ENCODE results near the gene RGS5. TPM values are rescaled to one million over a fixed set of nuclear protein-coding genes. Genes with fewer than 3 reads are reported as not detected.
"Not testable (repeated sequence)": the region's sequence is repeated elsewhere in the genome, so short reads cannot be mapped to it uniquely, and the experiment has no call there.

Gene RGS5
- total RNA-seq (2014; rRNA removed) = 4.0 and 6.4 TPM in 2 replicates
- polyA plus RNA-seq (2012) = 2.8 TPM

- no peak for DNase-seq (ENCODE audit: low read depth)
These were observed at the start of gene RGS5 for GRCh38 chr1:163202833-163203451. Gene RGS5 (minus strand): TSS chr1:163202916. CDS start chr1:163202835, 81 bp downstream.

GRCh38 chr1:163250382-163250974, 47.8 kb upstream of the RGS5 start:
- DNase-seq (ENCODE audit: low read depth) = no peak

DNA sequence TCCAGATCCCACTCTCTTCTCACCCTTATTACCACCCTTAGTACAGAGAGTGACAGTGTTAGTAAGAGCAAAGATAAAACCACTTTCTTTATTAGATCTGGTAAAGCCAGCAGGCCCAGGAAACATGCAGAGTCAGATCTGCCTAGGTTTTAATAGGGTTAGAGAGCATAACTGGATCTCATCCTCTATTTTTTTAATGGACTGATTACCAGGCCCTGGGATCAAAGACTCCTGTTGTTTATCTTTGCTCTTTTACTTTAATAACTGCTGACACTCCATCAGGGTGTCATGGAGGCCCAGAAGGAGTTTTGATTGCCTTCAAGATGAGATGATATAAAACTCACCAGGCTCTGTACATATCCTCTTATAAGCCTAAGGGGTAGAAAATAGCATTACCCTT, 45.3 kb upstream of the RGS5 start:
- no peak for DNase-seq (ENCODE audit: low read depth)

DNA sequence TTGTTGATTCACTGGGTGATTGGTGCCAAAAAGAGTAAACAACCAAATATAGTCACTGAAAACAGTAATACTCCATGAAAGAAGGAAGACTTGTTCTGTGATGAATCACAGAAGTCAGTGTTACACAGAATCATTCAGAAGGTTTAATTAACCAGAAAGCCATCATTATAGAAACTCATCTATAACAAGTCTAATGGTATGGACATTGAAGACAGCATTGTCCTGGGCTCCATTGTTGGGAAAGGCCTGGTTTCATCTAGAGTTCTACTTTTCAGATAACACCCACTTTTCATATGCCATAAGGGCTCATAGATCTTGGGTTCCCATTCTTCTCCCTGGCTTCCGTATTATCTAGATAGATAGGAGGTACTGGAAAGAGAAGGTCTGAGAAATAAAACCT, 41.9 kb upstream of the RGS5 start:
- DNase-seq (ENCODE audit: low read depth) = not testable (repeated sequence)

DNA sequence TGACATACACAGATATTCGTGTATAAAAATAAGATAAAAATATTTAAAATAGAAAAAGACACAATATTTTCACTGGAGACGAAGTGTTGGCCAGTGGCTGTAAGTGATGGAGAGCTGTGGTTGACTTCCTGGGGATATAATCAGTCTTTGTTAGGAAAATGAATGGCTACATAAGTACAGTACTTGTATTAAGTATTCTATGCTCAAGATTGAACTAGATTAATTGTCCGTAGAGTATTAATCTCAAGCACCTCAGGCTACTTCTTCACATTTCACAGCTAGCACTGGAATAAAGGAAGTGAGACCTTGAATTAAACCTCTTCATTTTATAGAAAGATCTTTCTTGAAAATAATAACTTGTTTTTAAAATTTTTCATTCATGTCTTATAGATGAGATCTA, 39.0 kb upstream of the RGS5 start:
- DNase-seq (ENCODE audit: low read depth) = no peak

- DNase-seq (ENCODE audit: low read depth) = no peak
These were observed 38.0 kb upstream of the RGS5 start for GRCh38 chr1:163240705-163241104.

GRCh38 chr1:163233643-163234042, 30.9 kb upstream of the RGS5 start:
- not testable (repeated sequence) for DNase-seq (ENCODE audit: low read depth)

- DNase-seq (ENCODE audit: low read depth) = peak; percentile 66
These were observed 28.7 kb upstream of the RGS5 start for GRCh38 chr1:163231385-163231784.

- DNase-seq (ENCODE audit: low read depth) = no peak
These were observed 28.1 kb upstream of the RGS5 start for GRCh38 chr1:163230827-163231226.

- not testable (repeated sequence) for DNase-seq (ENCODE audit: low read depth)
These were observed 25.6 kb upstream of the RGS5 start for GRCh38 chr1:163228271-163228670.

GRCh38 chr1:163227126-163227525, 24.4 kb upstream of the RGS5 start:
- no peak for DNase-seq (ENCODE audit: low read depth)

- DNase-seq (ENCODE audit: low read depth) = no peak
These were observed 10.9 kb upstream of the RGS5 start for GRCh38 chr1:163213626-163214025.

DNA sequence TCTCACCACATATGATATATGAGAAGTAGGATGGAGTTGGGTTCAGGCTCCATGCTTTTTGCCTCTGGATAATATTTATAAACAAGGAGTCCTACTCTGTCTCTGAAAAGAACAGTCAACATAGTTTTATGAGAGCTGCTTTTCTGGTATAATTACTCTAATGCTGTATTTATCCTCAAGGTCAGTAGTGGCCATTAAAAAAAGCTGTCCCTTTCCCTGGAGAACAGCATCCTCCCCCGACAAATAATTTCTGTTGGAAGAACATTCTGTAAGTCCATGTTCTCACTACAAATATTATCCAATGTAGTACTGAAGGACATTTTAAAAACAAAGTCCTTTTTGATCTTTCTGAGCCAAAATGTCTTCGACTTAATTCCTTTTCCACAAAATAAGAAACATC, 9.0 kb upstream of the RGS5 start:
- no peak for DNase-seq (ENCODE audit: low read depth)

GRCh38 chr1:163205513-163205912, 2.8 kb upstream of the RGS5 start:
- DNase-seq (ENCODE audit: low read depth) = no peak

DNA sequence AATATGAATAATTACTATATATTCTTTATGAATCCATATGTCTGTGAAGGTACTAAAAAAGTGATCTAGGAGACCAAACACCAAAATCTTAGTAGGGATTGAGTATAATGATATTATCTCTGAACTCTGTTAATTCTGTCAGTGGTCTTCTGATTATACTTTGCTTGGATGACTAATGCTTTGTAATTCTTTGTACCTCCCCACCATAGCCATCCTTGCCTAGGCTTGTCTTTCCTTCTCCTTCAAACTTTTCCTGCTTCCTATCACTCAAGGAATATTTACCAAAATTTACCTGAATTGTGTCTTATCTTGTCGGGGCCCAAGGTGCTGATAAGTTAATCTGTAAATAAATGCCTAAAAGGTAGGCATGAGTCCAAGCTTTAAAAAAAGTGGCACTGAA, 845 bp upstream of the RGS5 start:
- DNase-seq (ENCODE audit: low read depth) = no peak

GRCh38 chr1:163201906-163202305, 810 bp downstream of the RGS5 start:
- no peak for DNase-seq (ENCODE audit: low read depth)

DNA sequence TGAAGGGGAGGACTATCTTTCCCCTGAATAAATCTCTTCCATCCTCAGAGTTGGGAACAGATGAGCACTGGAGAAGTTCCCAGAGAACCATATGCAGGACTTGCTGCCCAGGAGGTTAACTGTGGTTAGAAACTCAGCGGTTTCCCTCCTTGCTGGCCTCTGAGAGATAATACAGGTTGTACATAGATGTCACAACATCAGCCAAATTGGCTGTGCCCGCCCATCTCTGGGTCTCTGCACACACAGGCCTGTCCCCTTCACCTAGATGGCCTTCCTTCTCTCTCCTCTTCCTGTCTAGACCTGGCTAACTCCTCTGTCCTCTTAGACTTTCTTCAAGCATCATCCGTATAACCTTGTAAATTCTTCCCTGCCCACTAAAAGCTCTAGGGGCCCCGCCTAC, 5.7 kb downstream of the RGS5 start:
- no peak for DNase-seq (ENCODE audit: low read depth)

DNA sequence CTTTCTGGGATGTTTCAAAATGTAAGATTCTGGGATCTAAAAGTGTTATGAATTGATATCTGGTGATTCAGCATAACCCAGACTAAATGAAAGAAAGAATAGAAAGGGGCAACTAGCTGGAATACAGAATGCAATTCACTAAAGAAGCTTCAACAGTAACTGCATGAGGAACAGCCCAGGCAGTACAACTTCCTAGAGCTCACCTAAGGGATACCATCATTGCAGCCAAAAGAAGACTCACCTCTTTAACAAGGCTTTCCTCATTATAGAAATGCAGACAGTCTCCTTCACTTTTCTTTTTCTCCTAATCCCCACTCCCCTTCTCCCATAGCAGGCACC, 6.3 kb downstream of the RGS5 start:
- no peak for DNase-seq (ENCODE audit: low read depth)

DNA sequence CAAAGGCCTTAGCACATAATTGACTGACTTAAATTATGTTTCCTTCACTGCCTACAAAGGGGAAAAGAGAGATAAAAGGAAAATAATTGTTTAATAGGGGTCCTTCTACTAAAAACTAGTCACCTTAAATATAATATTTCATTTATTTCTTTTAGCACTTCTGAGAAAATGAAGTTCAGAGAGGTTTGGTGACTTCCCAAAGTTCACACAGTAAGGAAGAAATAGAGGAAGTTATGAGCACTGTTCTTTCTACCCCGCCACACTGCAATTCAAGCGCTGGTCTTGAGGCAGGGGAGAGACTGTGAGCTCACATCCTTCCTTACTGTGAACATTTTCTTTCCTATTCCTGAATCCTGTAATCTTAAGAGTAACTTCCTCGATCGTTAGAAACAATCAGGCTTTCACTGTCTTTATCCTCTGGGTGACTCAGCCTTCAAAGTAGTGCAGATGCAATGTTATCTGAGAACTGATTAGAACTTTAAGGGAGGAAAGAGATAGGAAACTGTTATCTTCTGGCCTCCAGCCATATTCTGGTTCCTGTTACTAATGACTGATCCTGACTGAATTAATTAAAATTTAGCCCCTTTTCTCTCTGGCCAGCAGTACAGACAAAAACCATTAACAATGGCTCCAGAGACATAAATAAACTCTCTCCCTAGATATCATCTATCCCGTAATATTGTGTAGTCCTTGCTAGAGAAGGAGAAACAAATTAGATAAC, 6.8 kb downstream of the RGS5 start:
- no peak for DNase-seq (ENCODE audit: low read depth)

DNA sequence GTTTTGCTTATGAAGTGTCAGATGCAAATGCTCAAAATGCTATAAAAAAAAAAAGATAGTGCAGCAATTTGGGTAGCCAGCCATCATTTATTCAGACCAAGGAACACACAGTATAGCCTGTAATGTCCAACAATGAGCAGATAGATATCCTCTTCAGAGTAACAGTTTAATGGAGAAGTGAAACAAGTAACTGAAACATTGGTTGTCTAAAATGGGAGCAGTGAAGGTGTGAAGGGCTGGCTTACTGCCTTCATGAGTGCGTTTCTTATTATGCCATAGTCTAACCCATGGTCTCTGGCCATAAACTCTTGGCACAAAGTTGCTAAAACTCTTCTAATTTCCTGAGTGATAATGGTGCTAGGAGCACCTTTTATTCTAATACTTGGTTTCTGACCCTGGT, 11.4 kb downstream of the RGS5 start:
- no peak for DNase-seq (ENCODE audit: low read depth)

GRCh38 chr1:163188947-163189346, 13.8 kb downstream of the RGS5 start:
- no peak for DNase-seq (ENCODE audit: low read depth)

DNA sequence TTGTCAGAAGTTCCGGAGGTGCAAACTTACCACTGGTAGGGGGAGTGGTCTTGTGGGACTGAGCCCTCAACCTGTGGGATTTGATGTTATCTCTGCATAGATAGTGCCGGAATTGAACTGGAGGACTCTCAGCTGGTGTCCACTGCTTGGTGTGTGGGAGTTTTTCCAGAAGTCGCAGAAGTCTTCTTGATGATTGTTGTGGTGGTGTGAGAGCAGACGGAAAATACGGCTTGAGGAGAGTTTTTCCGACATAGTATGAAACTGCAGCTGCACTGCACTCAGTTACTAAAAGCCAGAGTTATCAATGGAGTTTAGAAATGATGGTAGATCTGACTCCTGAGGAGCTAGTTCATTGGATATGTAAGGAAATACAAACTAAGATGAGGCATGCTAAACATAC, 14.9 kb downstream of the RGS5 start:
- DNase-seq (ENCODE audit: low read depth) = no peak

DNA sequence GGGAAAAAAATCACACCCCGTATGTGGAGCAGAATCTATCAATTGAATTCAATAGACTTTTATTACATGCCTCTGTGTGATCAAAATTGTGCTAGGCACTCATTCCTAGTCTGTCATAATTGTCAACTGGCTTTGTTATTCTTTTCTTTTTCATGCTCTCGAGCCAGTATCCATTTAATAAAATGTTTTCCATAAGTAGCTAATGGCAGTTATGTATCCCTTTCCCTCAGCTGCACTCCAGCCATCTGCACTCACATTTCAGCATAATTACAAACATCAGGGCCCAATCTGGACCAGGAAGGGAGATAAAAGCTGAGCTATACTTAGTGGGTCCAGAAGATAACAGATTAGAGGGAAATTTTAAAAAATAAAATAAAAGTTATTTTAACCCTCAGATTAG, 15.9 kb downstream of the RGS5 start:
- DNase-seq (ENCODE audit: low read depth) = no peak

Measured in LHCN-M2 (cell line).